Endodermal cell (in vitro differentiated cells): ENCODE measurements around the gene ZFYVE27. TPM values are rescaled to one million over a fixed set of nuclear protein-coding genes. Genes with fewer than 3 reads are reported as not detected.

Source experiments
- DNase-seq: peaks from one replicate; pipeline ENCODE4 v3.0.0-alpha.2; 2017
- H3K27ac ChIP-seq: 2 replicates; pipeline ENCODE4 v1.5.1; 2013; ENCODE audit warnings: mild to moderate bottlenecking, low read depth, low read length, moderate library complexity
- H3K27me3 ChIP-seq: 2 replicates; pipeline ENCODE4 v1.6.1; 2013; ENCODE audit warnings: mild to moderate bottlenecking, low read length, moderate library complexity; ENCODE audit not compliant: insufficient read depth, control insufficient read depth, poor library complexity, severe bottlenecking
- H3K36me3 ChIP-seq: 2 replicates; pipeline ENCODE4 v1.7.0; 2013; ENCODE audit warnings: mild to moderate bottlenecking, low read length, moderate library complexity; ENCODE audit not compliant: control insufficient read depth, insufficient read depth
- H3K4me1 ChIP-seq: one replicate; pipeline ENCODE4 v1.7.0; 2013; ENCODE audit warnings: low read length; ENCODE audit not compliant: control insufficient read depth, insufficient read depth
- H3K4me3 ChIP-seq: 2 replicates; pipeline ENCODE4 v1.5.1; 2013; ENCODE audit warnings: mild to moderate bottlenecking, low read length, moderate library complexity
- H3K9ac ChIP-seq: 2 replicates; pipeline ENCODE4 v1.6.1; 2013; ENCODE audit warnings: mild to moderate bottlenecking, low read length, moderate library complexity; ENCODE audit not compliant: poor library complexity, severe bottlenecking; ENCODE audit errors: extremely low read depth
- H3K9me3 ChIP-seq: 2 replicates; pipeline ENCODE4 v1.6.1; 2013; ENCODE audit warnings: mild to moderate bottlenecking, low read length, moderate library complexity; ENCODE audit not compliant: control insufficient read depth
- H3K27ac Mint-ChIP-seq: 2 replicates; pipeline ENCODE4 v1.8.0; 2020; ENCODE audit warnings: mixed read lengths
- H3K27me3 Mint-ChIP-seq: 2 replicates; pipeline ENCODE4 v1.8.0; 2021; ENCODE audit warnings: mild to moderate bottlenecking, mixed read lengths; ENCODE audit not compliant: insufficient read depth
- H3K36me3 Mint-ChIP-seq: 2 replicates; pipeline ENCODE4 v1.8.0; 2020; ENCODE audit warnings: low read depth, mixed read lengths
- H3K4me1 Mint-ChIP-seq: 2 replicates; pipeline ENCODE4 v1.8.0; 2020; ENCODE audit warnings: mixed read lengths
- H3K4me3 Mint-ChIP-seq: 2 replicates; pipeline ENCODE4 v1.8.0; 2020; ENCODE audit warnings: mild to moderate bottlenecking, moderate library complexity, mixed read lengths
- H3K9me3 Mint-ChIP-seq: 2 replicates; pipeline ENCODE4 v1.8.0; 2020; ENCODE audit warnings: mild to moderate bottlenecking, mixed read lengths
- CTCF ChIP-seq: fragments of 200-600 bp; sonication (generic); conservative IDR thresholded peaks from 2 replicates; pipeline ENCODE4 v1.5.0; 2021; ENCODE audit warnings: antibody characterized with exemption, mild to moderate bottlenecking
- WGBS, 2 experiments: methylation state at CpG; one replicate each; pipeline versions ENCODE4 v1.1.5 to v1.1.7; 2013; ENCODE audit warnings: missing lambda C conversion rate in 2 of 2, mixed read lengths in 1 of 2; ENCODE audit not compliant: insufficient coverage in 1 of 2, insufficient read length in 1 of 2; 5-methylcytosine and 5-hydroxymethylcytosine counted together
- total RNA-seq, 2 donors: library from RNA; stranded (reverse); fragmentation: NEBNext Ultra II Directional in 1 of 2; extraction: Animal tissue kit (Norgen Biotek cat#: 25700) in 1 of 2; gene quantifications; 2 replicates in 1 of 2; 3 replicates in 1 of 2; pipeline ENCODE4 v1.2.1, GENCODE V29; 2021

Gene ZFYVE27
- total RNA-seq, 2 donors from 2014 or later, result 33.5 to 36.3 TPM

GRCh38 chr10:97713826-97714400 lies 23.0 kb upstream of the ZFYVE27 start:
- H3K9me3 Mint-ChIP-seq, result no peaks in the 10 kb centered on the region
- H3K27me3 Mint-ChIP-seq, result peaks cover 7% of the 10 kb centered on the region
- no peaks in the 10 kb centered on the region for H3K9me3 ChIP-seq
- TF ChIP-seq CTCF, result peak; percentile 49
- peaks cover 25% of the 10 kb centered on the region for H3K36me3 ChIP-seq
- peak overlapping the region; percentile 59 for H3K9ac ChIP-seq
- peaks cover 34% of the 10 kb centered on the region for H3K4me1 Mint-ChIP-seq
- no peaks in the 10 kb centered on the region for H3K27me3 ChIP-seq
- peak overlapping the region; percentile 78 for H3K4me3 ChIP-seq
- peak overlapping the region; percentile 87 for H3K4me3 Mint-ChIP-seq
- no peak overlapping the region for H3K27ac ChIP-seq
- peaks cover 23% of the 10 kb centered on the region for H3K36me3 Mint-ChIP-seq
- WGBS, 2 experiments, result 0% methylated on average over 11 to 69 of the region's 69 CpGs
- H3K4me1 ChIP-seq, result peaks cover 4% of the 10 kb centered on the region
- H3K27ac Mint-ChIP-seq, result peak overlapping the region; percentile 97
- peak; percentile 90 for DNase-seq

GRCh38 chr10:97714401-97715258 lies 22.3 kb upstream of the ZFYVE27 start:
- Histone ChIP-seq H3K4me3 (peak overlapping the region; percentile 78), H3K27ac (no peak overlapping the region), H3K27me3 (no peaks in the 10 kb centered on the region), H3K9ac (peak overlapping the region; percentile 59), H3K9me3 (no peaks in the 10 kb centered on the region), H3K4me1 (peaks cover 7% of the 10 kb centered on the region), H3K36me3 (peaks cover 27% of the 10 kb centered on the region)
- peak; percentile 90 for DNase-seq
- Mint-ChIP-seq H3K27me3 (peaks cover 2% of the 10 kb centered on the region), H3K27ac (peak overlapping the region; percentile 97), H3K36me3 (peaks cover 26% of the 10 kb centered on the region), H3K4me3 (peak overlapping the region; percentile 87), H3K4me1 (peaks cover 41% of the 10 kb centered on the region), H3K9me3 (no peaks in the 10 kb centered on the region)
- WGBS, 2 experiments, result 1% methylated on average over 20 to 74 of the region's 74 CpGs
- no peak for TF ChIP-seq CTCF

- Histone ChIP-seq H3K27me3 (no peaks in the 10 kb centered on the region), H3K4me1 (peaks cover 9% of the 10 kb centered on the region), H3K4me3 (peak overlapping the region; percentile 78), H3K9me3 (no peaks in the 10 kb centered on the region), H3K27ac (no peak overlapping the region), H3K9ac (no peak overlapping the region), H3K36me3 (peaks cover 27% of the 10 kb centered on the region)
- peaks cover 31% of the 10 kb centered on the region for H3K36me3 Mint-ChIP-seq
- 39 to 41% methylated on average over 4 to 8 of the region's 8 CpGs for WGBS, 2 experiments
- no peaks in the 10 kb centered on the region for H3K9me3 Mint-ChIP-seq
- H3K4me3 Mint-ChIP-seq, result peak overlapping the region; percentile 87
- H3K27me3 Mint-ChIP-seq, result peaks cover 2% of the 10 kb centered on the region
- H3K27ac Mint-ChIP-seq, result peak overlapping the region; percentile 97
- peak; percentile 73 for DNase-seq
- H3K4me1 Mint-ChIP-seq, result peaks cover 43% of the 10 kb centered on the region
- TF ChIP-seq CTCF, result no peak
Observed at GRCh38 chr10:97715259-97715874, 21.6 kb upstream of the ZFYVE27 start.
